ENCODE data around the gene PCNT. TPM values are rescaled to one million over a fixed set of nuclear protein-coding genes. Genes with fewer than 3 reads are reported as not detected.

The PCNT gene
- total and polyA plus RNA-seq, 9 of the 15 experiments (the other 6 are each of a cell fraction or from before 2014, with no cell fraction given), result 9.1 to 53.5 (median 31.3) TPM

DNA sequence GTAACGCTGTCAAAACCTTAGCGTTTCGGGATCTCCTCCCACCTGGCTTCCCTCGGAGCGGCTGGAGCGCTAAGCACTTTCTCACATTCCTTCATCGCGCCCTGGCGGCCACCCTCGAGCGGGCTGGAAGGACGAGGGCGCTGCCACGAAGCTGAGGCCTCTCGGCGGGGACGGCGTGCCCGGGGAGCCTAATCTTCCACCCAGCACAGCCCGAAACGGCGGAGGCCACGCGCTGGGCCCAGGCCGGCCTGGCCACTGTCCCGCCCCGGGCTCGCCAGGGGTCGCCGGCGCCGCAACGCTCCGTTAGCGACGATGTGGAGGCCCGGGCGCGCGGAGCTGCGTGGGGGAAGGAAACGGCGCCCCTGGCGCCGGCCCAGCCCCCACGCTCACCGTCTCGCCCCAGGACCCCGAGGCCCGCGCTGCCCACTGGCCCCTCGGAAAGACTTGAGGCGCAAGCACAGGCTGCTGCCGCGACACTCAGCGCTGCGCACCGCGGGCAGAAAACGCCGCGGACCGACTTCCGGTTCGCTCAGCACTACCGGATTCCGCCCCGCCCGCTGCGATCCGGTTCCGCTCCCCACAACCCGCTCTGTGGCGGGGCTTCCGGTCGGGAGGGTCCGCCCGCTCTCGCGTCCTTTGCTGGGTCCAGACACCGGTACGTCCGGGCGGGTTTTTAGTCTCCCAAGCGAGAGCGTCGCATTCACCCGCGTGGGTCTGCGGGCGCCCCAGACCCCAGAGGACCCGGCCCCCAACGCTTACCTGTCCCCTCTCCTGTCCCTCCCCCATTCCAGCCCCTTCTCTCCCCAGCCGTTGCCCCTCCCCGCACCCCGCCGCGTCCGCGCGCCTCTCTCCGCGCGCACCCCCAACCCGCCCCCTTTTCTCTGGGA, 38.0 kb upstream of the PCNT start, which contains the start of gene YBEY (continued):
- TF ChIP-seq, protein P1, sequence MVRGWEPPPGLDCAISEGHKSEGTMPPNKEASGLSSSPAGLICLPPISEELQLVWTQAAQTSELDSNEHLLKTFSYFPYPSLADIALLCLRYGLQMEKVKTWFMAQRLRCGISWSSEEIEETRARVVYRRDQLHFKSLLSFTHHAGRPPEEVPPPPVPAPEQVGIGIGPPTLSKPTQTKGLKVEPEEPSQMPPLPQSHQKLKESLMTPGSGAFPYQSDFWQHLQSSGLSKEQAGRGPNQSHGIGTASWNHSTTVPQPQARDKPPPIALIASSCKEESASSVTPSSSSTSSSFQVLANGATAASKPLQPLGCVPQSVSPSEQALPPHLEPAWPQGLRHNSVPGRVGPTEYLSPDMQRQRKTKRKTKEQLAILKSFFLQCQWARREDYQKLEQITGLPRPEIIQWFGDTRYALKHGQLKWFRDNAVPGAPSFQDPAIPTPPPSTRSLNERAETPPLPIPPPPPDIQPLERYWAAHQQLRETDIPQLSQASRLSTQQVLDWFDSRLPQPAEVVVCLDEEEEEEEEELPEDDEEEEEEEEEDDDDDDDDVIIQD (CRISPR knock-in tag; IDR thresholded peaks at IDR 0.05), result no peak
- TF ChIP-seq RB1 (IDR thresholded peaks at IDR 0.05; ENCODE audit: low read depth) (peak; percentile 93), NFE2 (IDR thresholded peaks at IDR 0.05; ENCODE audit: low read depth) (peak; percentile 52; the same call in 1 of the 2 replicates), RFX5 (IDR thresholded peaks at IDR 0.05; ENCODE audit: low read depth, low read length) (no peak), ZNF124 (CRISPR knock-in tag; IDR thresholded peaks at IDR 0.05) (no peak), ZBTB43 (CRISPR knock-in tag; IDR thresholded peaks at IDR 0.05) (no peak), POLR3A (IDR thresholded peaks at IDR 0.05; ENCODE audit: borderline replicate concordance, extremely low read depth, insufficient read depth, insufficient read length) (no peak), SP2 (IDR thresholded peaks at IDR 0.05; ENCODE audit: extremely low read depth, low read depth, low read length, poor library complexity, severe bottlenecking) (no peak), CHD2 (IDR thresholded peaks at IDR 0.05; ENCODE audit: low read depth, low read length) (peak; percentile 89), PRMT5 (CRISPR knock-in tag; IDR thresholded peaks at IDR 0.05) (no peak), ZFP1 (CRISPR knock-in tag; IDR thresholded peaks at IDR 0.05) (no peak), CBX5 (IDR thresholded peaks at IDR 0.05; ENCODE audit: borderline replicate concordance, low read depth) (0 out of 2 replicates have a peak, but pooled peaks have one; percentile 50), NCOA4 (IDR thresholded peaks at IDR 0.05; ENCODE audit: partially characterized antibody) (no peak), EHMT2 (IDR thresholded peaks at IDR 0.05) (no peak)
- TF ChIP-seq, protein P2, sequence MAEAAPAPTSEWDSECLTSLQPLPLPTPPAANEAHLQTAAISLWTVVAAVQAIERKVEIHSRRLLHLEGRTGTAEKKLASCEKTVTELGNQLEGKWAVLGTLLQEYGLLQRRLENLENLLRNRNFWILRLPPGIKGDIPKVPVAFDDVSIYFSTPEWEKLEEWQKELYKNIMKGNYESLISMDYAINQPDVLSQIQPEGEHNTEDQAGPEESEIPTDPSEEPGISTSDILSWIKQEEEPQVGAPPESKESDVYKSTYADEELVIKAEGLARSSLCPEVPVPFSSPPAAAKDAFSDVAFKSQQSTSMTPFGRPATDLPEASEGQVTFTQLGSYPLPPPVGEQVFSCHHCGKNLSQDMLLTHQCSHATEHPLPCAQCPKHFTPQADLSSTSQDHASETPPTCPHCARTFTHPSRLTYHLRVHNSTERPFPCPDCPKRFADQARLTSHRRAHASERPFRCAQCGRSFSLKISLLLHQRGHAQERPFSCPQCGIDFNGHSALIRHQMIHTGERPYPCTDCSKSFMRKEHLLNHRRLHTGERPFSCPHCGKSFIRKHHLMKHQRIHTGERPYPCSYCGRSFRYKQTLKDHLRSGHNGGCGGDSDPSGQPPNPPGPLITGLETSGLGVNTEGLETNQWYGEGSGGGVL (CRISPR knock-in tag; IDR thresholded peaks at IDR 0.05), result no peak
- TF ChIP-seq, protein P3, sequence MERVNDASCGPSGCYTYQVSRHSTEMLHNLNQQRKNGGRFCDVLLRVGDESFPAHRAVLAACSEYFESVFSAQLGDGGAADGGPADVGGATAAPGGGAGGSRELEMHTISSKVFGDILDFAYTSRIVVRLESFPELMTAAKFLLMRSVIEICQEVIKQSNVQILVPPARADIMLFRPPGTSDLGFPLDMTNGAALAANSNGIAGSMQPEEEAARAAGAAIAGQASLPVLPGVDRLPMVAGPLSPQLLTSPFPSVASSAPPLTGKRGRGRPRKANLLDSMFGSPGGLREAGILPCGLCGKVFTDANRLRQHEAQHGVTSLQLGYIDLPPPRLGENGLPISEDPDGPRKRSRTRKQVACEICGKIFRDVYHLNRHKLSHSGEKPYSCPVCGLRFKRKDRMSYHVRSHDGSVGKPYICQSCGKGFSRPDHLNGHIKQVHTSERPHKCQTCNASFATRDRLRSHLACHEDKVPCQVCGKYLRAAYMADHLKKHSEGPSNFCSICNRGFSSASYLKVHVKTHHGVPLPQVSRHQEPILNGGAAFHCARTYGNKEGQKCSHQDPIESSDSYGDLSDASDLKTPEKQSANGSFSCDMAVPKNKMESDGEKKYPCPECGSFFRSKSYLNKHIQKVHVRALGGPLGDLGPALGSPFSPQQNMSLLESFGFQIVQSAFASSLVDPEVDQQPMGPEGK (CRISPR knock-in tag; IDR thresholded peaks at IDR 0.05; ENCODE audit: borderline replicate concordance), result no peak
- TF ChIP-seq, protein P4, sequence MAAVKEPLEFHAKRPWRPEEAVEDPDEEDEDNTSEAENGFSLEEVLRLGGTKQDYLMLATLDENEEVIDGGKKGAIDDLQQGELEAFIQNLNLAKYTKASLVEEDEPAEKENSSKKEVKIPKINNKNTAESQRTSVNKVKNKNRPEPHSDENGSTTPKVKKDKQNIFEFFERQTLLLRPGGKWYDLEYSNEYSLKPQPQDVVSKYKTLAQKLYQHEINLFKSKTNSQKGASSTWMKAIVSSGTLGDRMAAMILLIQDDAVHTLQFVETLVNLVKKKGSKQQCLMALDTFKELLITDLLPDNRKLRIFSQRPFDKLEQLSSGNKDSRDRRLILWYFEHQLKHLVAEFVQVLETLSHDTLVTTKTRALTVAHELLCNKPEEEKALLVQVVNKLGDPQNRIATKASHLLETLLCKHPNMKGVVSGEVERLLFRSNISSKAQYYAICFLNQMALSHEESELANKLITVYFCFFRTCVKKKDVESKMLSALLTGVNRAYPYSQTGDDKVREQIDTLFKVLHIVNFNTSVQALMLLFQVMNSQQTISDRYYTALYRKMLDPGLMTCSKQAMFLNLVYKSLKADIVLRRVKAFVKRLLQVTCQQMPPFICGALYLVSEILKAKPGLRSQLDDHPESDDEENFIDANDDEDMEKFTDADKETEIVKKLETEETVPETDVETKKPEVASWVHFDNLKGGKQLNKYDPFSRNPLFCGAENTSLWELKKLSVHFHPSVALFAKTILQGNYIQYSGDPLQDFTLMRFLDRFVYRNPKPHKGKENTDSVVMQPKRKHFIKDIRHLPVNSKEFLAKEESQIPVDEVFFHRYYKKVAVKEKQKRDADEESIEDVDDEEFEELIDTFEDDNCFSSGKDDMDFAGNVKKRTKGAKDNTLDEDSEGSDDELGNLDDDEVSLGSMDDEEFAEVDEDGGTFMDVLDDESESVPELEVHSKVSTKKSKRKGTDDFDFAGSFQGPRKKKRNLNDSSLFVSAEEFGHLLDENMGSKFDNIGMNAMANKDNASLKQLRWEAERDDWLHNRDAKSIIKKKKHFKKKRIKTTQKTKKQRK (IDR thresholded peaks at IDR 0.05; ENCODE audit: borderline replicate concordance, low read depth, low read length), result no peak
